ENCODE results near the gene SCAMP1. TPM values are rescaled to one million over a fixed set of nuclear protein-coding genes. Genes with fewer than 3 reads are reported as not detected.
A peak's percentile ranks its signal among the peaks of the same experiment; 100 is the strongest.

Gene SCAMP1
- total RNA-seq, 2 experiments from 2014 or later = 13.6 to 14.8 TPM

- no peaks in the 10 kb centered on the region for H3K27me3 Mint-ChIP-seq
- intact Hi-C loops (cut with micrococcal nuclease) = no loop called here
- no peaks in the 10 kb centered on the region for H3K9me3 Mint-ChIP-seq
- ATAC-seq (no peak), DNase-seq (no peak)
- H3K4me3 Mint-ChIP-seq = no peak overlapping the region
- H3K36me3 Mint-ChIP-seq (ENCODE audit: low read depth) = peaks cover 36% of the 10 kb centered on the region
- CTCF ChIA-PET = interaction anchor here (1.2 kb wide), 1 partner anchor 8 kb away, joined by 3 read pairs; no protein-coding TSS in a partner anchor
- POLR2A ChIA-PET = interaction anchor here (0.6 kb wide), 1 partner anchor 114 kb away, joined by 3 read pairs; no protein-coding TSS in a partner anchor
- H3K4me1 Mint-ChIP-seq (ENCODE audit: low read depth) = peaks cover 12% of the 10 kb centered on the region
- no peak overlapping the region for H3K27ac Mint-ChIP-seq
- no peak for TF ChIP-seq CTCF (IDR thresholded peaks at IDR 0.05)
These were observed 98.4 kb downstream of the SCAMP1 start for GRCh38 chr5:78458843-78459242.

- Mint-ChIP-seq H3K4me3 (no peak overlapping the region), H3K9me3 (no peaks in the 10 kb centered on the region), H3K27ac (no peak overlapping the region), H3K36me3 (ENCODE audit: low read depth) (peaks cover 7% of the 10 kb centered on the region), H3K4me1 (ENCODE audit: low read depth) (no peaks in the 10 kb centered on the region), H3K27me3 (no peaks in the 10 kb centered on the region)
- ChIA-PET POLR2A (no interaction called here), CTCF (interaction anchor here (0.7 to 1.6 kb wide), 8 partner anchors 8 to 665 kb away, joined by 3 to 10 read pairs (median 4); no protein-coding TSS in a partner anchor)
- intact Hi-C loops (cut with micrococcal nuclease) = no loop called here
- DNase-seq (no peak), ATAC-seq (no peak)
- no peak for TF ChIP-seq CTCF (IDR thresholded peaks at IDR 0.05)
These were observed 106.7 kb downstream of the SCAMP1 start for GRCh38 chr5:78467140-78467539.

- H3K36me3 Mint-ChIP-seq (ENCODE audit: low read depth) = peaks cover 7% of the 10 kb centered on the region
- no peaks in the 10 kb centered on the region for H3K27me3 Mint-ChIP-seq
- peak; percentile 83 for TF ChIP-seq CTCF (IDR thresholded peaks at IDR 0.05)
- no peaks in the 10 kb centered on the region for H3K9me3 Mint-ChIP-seq
- intact Hi-C loops (cut with micrococcal nuclease) = no loop called here
- no peak for DNase-seq
- ATAC-seq = no peak
- ChIA-PET POLR2A (no interaction called here), CTCF (interaction anchor here (0.5 to 1.6 kb wide), 11 partner anchors 9 to 1116 kb away, joined by 3 to 10 read pairs (median 3); no protein-coding TSS in a partner anchor)
- H3K4me1 Mint-ChIP-seq (ENCODE audit: low read depth) = no peaks in the 10 kb centered on the region
- H3K27ac Mint-ChIP-seq = no peak overlapping the region
- no peak overlapping the region for H3K4me3 Mint-ChIP-seq
These were observed 107.4 kb downstream of the SCAMP1 start for GRCh38 chr5:78467752-78468357.

- CTCF ChIA-PET = interaction anchor here (1.1 kb wide), 1 partner anchor 11 kb away, joined by 3 read pairs; no protein-coding TSS in a partner anchor
- DNase-seq (no peak), ATAC-seq (no peak)
- no peak overlapping the region for H3K4me3 Mint-ChIP-seq
- TF ChIP-seq CTCF (IDR thresholded peaks at IDR 0.05) = no peak
- POLR2A ChIA-PET = no interaction called here
- no peaks in the 10 kb centered on the region for H3K4me1 Mint-ChIP-seq (ENCODE audit: low read depth)
- intact Hi-C loops (cut with micrococcal nuclease) = no loop called here
- no peaks in the 10 kb centered on the region for H3K9me3 Mint-ChIP-seq
- H3K36me3 Mint-ChIP-seq (ENCODE audit: low read depth) = no peaks in the 10 kb centered on the region
- no peaks in the 10 kb centered on the region for H3K27me3 Mint-ChIP-seq
- H3K27ac Mint-ChIP-seq = no peak overlapping the region
These were observed 111.5 kb downstream of the SCAMP1 start for GRCh38 chr5:78471896-78472295.

GRCh38 chr5:78472469-78473106, 112.2 kb downstream of the SCAMP1 start:
- TF ChIP-seq CTCF (IDR thresholded peaks at IDR 0.05) = no peak
- no peak for ATAC-seq
- ChIA-PET POLR2A (no interaction called here), CTCF (interaction anchor here (1.1 kb wide), 1 partner anchor 11 kb away, joined by 3 read pairs; no protein-coding TSS in a partner anchor)
- no peak for DNase-seq
- H3K27ac Mint-ChIP-seq = no peak overlapping the region
- no peaks in the 10 kb centered on the region for H3K36me3 Mint-ChIP-seq (ENCODE audit: low read depth)
- intact Hi-C loops (cut with micrococcal nuclease) = no loop called here
- H3K9me3 Mint-ChIP-seq = no peaks in the 10 kb centered on the region
- H3K4me3 Mint-ChIP-seq = no peak overlapping the region
- no peaks in the 10 kb centered on the region for H3K27me3 Mint-ChIP-seq
- no peaks in the 10 kb centered on the region for H3K4me1 Mint-ChIP-seq (ENCODE audit: low read depth)

All from activated CD8-positive, alpha-beta T cell treated with anti-CD3 and anti-CD28 coated beads for 36 hours (primary cell).